HepG2 (cell line): Measurements from ENCODE around the gene LRP1B. TPM values are rescaled to one million over a fixed set of nuclear protein-coding genes. Genes with fewer than 3 reads are reported as not detected.

Source experiments
- ATAC-seq: fragments of 200-7000 bp; cut with Tn5 transposase; 3 replicates; pipeline ENCODE4 v1.9.1; 2020; ENCODE audit warnings: mild to moderate bottlenecking, moderate library complexity
- BruUV-seq: library from RNA; stranded (reverse); fragments of 400-500 nt; replicated peaks from 2 replicates; lab custom pipeline; 2021; lab: Mats Ljungman, UMichigan
- CTCF ChIA-PET: fragments of 300-600 bp; formaldehyde crosslinking; extraction: SDS; loops from one replicate; lab custom pipeline; 2021; ENCODE audit warnings: low total read pairs, inconsistent platforms, low intra/inter-chr PET ratio; lab: Yijun Ruan, JAX
- POLR2A ChIA-PET: fragments of 350-600 bp; sonication (Branson Sonifier 250); formaldehyde crosslinking; loops from one replicate; lab custom pipeline; 2020; ENCODE audit warnings: antibody characterized with exemption, inconsistent platforms; lab: Yijun Ruan, JAX
- DNase-seq: peaks from one replicate; pipeline ENCODE4 v3.0.0-alpha.2; 2015; ENCODE audit warnings: low spot score
- FAIRE-seq: peaks from 3 replicates; lab custom pipeline; 2011; peaks lifted over from hg19 to GRCh38; lab: Jason Lieb, UNC
- H2AFZ ChIP-seq: one replicate; pipeline ENCODE4 v1.6.1; 2011; ENCODE audit warnings: low read length, inconsistent platforms
- H3K27ac ChIP-seq: fragments of 300-600 bp; 3 replicates; pipeline ENCODE4 v1.8.0; 2011; ENCODE audit warnings: mixed run types, mild to moderate bottlenecking, mixed read lengths, low read length, inconsistent platforms; ENCODE audit not compliant: insufficient read depth; ENCODE audit errors: extremely low read length
- H3K27me3 ChIP-seq, 2 experiments: fragments of 200-600 bp in 1 of 2; 2 replicates in 1 of 2; 3 replicates in 1 of 2; pipeline versions ENCODE4 v1.6.0 to v1.8.0; 2011; ENCODE audit warnings: low read length in 2 of 2, mild to moderate bottlenecking in 2 of 2, moderate library complexity in 2 of 2, inconsistent platforms in 1 of 2; ENCODE audit not compliant: insufficient read depth in 2 of 2, control insufficient read depth in 1 of 2
- H3K36me3 ChIP-seq, 2 experiments: fragments of 200-600 bp in 1 of 2; replicated peaks in 1 of 2; 2 replicates in 1 of 2; 3 replicates in 1 of 2; pipeline versions ENCODE4 v1.5.1 to v1.8.0; 2011; ENCODE audit warnings: low read length in 2 of 2, inconsistent platforms in 1 of 2; ENCODE audit not compliant: insufficient read depth in 2 of 2, control insufficient read depth in 1 of 2
- H3K4me1 ChIP-seq: 2 replicates; pipeline ENCODE4 v1.5.1; 2012; ENCODE audit warnings: low read length, inconsistent platforms; ENCODE audit not compliant: insufficient read depth
- H3K4me2 ChIP-seq: 2 replicates; pipeline ENCODE4 v1.6.0; 2011; ENCODE audit warnings: low read depth, low read length, inconsistent platforms
- H3K4me3 ChIP-seq, 3 experiments: fragments of 200-600 bp in 1 of 3; sonication (generic), shearing (Covaris generic) in 1 of 3; replicated peaks in 1 of 3; 2 replicates each; pipeline ENCODE4 v1.5.1; 2011 to 2016; ENCODE audit warnings: low read length in 3 of 3, inconsistent platforms in 2 of 3, low read depth in 2 of 3, mild to moderate bottlenecking in 2 of 3, control low read depth in 1 of 3, mixed read lengths in 1 of 3; ENCODE audit not compliant: insufficient read depth in 1 of 3
- H3K79me2 ChIP-seq: one replicate; pipeline ENCODE4 v1.6.1; 2011; ENCODE audit warnings: low read length, inconsistent platforms; ENCODE audit not compliant: insufficient read depth
- H3K9ac ChIP-seq: 2 replicates; pipeline ENCODE4 v1.6.0; 2011; ENCODE audit warnings: mild to moderate bottlenecking, low read depth, low read length, inconsistent platforms; ENCODE audit not compliant: insufficient read depth
- H3K9me3 ChIP-seq: 2 replicates; pipeline ENCODE4 v1.5.1; 2012; ENCODE audit warnings: mild to moderate bottlenecking, low read length
- H4K20me1 ChIP-seq: 2 replicates; pipeline ENCODE4 v1.6.0; 2011; ENCODE audit warnings: inconsistent platforms, mild to moderate bottlenecking, low read length, moderate library complexity; ENCODE audit not compliant: insufficient read depth
- KAT8 ChIP-seq: IDR thresholded peaks from 2 replicates; pipeline ENCODE4 v1.6.1; 2016; ENCODE audit warnings: missing genetic modification reagents, missing compliant biosample characterization
- MAFF ChIP-seq: IDR thresholded peaks from 2 replicates; pipeline ENCODE4 v1.6.1; 2011; ENCODE audit warnings: low read depth, low read length, improper control_type of control experiment
- NFRKB ChIP-seq: fragments of 450-650 bp; IDR thresholded peaks from 2 replicates; pipeline ENCODE4 v1.6.1; 2017
- RXRB ChIP-seq: IDR thresholded peaks from 2 replicates; pipeline ENCODE4 v1.6.1; 2016; ENCODE audit warnings: borderline replicate concordance, missing genetic modification reagents, missing compliant biosample characterization
- SUZ12 ChIP-seq: fragments of 150-350 bp; IDR thresholded peaks from 2 replicates; pipeline ENCODE4 v1.6.1; 2014; ENCODE audit warnings: low read depth, low read length
- ZFYVE20 ChIP-seq: sonication (generic); formaldehyde crosslinking; IDR thresholded peaks from 2 replicates; pipeline ENCODE4 v1.8.0; 2023; ENCODE audit warnings: low read depth, mild to moderate bottlenecking, moderate library complexity, missing genetic modification reagents, borderline replicate concordance
- ZNF326 ChIP-seq: sonication (generic); formaldehyde crosslinking; IDR thresholded peaks from 2 replicates; pipeline ENCODE4 v1.4.0; 2020; ENCODE audit warnings: missing genetic modification reagents, borderline replicate concordance
- ZNF33A ChIP-seq: sonication (generic); formaldehyde crosslinking; IDR thresholded peaks from 2 replicates; pipeline ENCODE4 v1.5.1; 2020; ENCODE audit warnings: missing genetic modification reagents, mild to moderate bottlenecking, moderate library complexity, borderline replicate concordance
- ZNF768 ChIP-seq: sonication (generic); formaldehyde crosslinking; IDR thresholded peaks from 2 replicates; pipeline ENCODE4 v1.4.0; 2020; ENCODE audit warnings: missing genetic modification reagents
- ZSCAN29 ChIP-seq: sonication (generic); formaldehyde crosslinking; conservative IDR thresholded peaks from 2 replicates; pipeline ENCODE4 v1.4.0; 2020; ENCODE audit warnings: mild to moderate bottlenecking, missing genetic modification reagents
- WGBS: methylation state at CpG from one replicate; pipeline ENCODE4 v1.1.6; 2017; ENCODE audit warnings: low lambda C conversion rate; 5-methylcytosine and 5-hydroxymethylcytosine counted together
- in situ Hi-C: cut with HindIII; loops from 2 replicates; pipeline ENCODE4 v1.10.0; 2017; ENCODE audit warnings: low pct_unique_long_range_greater_than_20kb; ENCODE audit not compliant: extremely low pct_ligation_motif_present
- intact Hi-C: fragments of 100-400 bp; cut with micrococcal nuclease; formaldehyde crosslinking; loops from one replicate; pipeline ENCODE4 v1.10.0; 2022; ENCODE audit not compliant: unreplicated experiment
- polyA plus RNA-seq, 8 experiments: library from polyadenylated mRNA; depleted of rRNA in 3 of 8; stranded (reverse) in 7 of 8; unstranded in 1 of 8; fragments of >200 nt; fragmentation: Illumina TruSeq in 4 of 8; extraction: Trizol in 4 of 8; gene quantifications; 2 replicates each; pipeline versions ENCODE4 v1.2.1 to v1.2.3, GENCODE V29; 2011 to 2016; ENCODE audit warnings: low read depth in 4 of 8, missing spikeins in 1 of 8, mixed read lengths in 1 of 8; ENCODE audit not compliant: insufficient read depth in 1 of 8
- total RNA-seq, 5 experiments: library from RNA; depleted of rRNA; stranded (reverse); fragments of >200 nt; fragmentation: Illumina TruSeq; extraction: Trizol; gene quantifications; 2 replicates each; pipeline ENCODE4 v1.2.3, GENCODE V29; 2016; ENCODE audit warnings: low read depth in 1 of 5
- TF ChIP-seq, protein P1 (sequence below), 2 experiments: sonication (generic) in 1 of 2; formaldehyde crosslinking in 1 of 2; IDR thresholded peaks; 2 replicates each; pipeline versions ENCODE4 v1.4.0 to v1.6.1; 2016 to 2020; ENCODE audit warnings: borderline replicate concordance in 1 of 2, low read depth in 1 of 2, mild to moderate bottlenecking in 1 of 2, missing genetic modification reagents in 1 of 2
- TF ChIP-seq, protein P2 (sequence below): sonication (generic); formaldehyde crosslinking; IDR thresholded peaks from 2 replicates; pipeline ENCODE4 v1.4.0; 2020; ENCODE audit warnings: mild to moderate bottlenecking, missing genetic modification reagents
- TF ChIP-seq, protein P3 (sequence below): sonication (generic); formaldehyde crosslinking; IDR thresholded peaks from 2 replicates; pipeline ENCODE4 v1.4.0; 2020; ENCODE audit warnings: mild to moderate bottlenecking, missing genetic modification reagents, borderline replicate concordance
- TF ChIP-seq, protein P4 (sequence below): sonication (generic); formaldehyde crosslinking; IDR thresholded peaks from 2 replicates; pipeline ENCODE4 v1.4.0; 2020; ENCODE audit warnings: mild to moderate bottlenecking, missing genetic modification reagents
- TF ChIP-seq, protein P5 (sequence below): sonication (generic); formaldehyde crosslinking; IDR thresholded peaks from 2 replicates; pipeline ENCODE4 v1.8.0; 2023; ENCODE audit warnings: mild to moderate bottlenecking, missing genetic modification reagents

LRP1B gene
- total and polyA plus RNA-seq, 2 of the 13 experiments (the other 11 are each of a cell fraction or from before 2014, with no cell fraction given) = 0.04 TPM; not detected in 1

DNA sequence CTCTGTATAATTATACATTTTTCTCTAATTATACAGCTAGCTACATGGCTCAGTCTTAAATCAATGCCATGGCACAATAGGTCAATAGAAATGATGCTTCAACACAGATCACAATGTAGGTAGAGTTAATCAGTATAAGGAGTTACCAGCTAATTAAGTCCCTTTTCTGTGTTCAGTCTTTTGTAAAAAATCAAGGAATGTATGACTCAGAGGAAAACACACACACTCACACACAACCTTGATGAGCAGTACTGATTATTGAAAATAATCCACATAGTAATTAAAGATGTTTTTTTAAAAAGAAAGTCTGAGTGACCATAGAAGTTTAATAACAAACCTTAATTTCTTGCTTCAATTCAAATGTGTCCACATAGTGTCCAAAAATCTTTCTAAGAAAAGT lies 691.3 kb downstream of the LRP1B start (continued):
- TF ChIP-seq, protein P1, sequence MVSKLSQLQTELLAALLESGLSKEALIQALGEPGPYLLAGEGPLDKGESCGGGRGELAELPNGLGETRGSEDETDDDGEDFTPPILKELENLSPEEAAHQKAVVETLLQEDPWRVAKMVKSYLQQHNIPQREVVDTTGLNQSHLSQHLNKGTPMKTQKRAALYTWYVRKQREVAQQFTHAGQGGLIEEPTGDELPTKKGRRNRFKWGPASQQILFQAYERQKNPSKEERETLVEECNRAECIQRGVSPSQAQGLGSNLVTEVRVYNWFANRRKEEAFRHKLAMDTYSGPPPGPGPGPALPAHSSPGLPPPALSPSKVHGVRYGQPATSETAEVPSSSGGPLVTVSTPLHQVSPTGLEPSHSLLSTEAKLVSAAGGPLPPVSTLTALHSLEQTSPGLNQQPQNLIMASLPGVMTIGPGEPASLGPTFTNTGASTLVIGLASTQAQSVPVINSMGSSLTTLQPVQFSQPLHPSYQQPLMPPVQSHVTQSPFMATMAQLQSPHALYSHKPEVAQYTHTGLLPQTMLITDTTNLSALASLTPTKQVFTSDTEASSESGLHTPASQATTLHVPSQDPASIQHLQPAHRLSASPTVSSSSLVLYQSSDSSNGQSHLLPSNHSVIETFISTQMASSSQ (IDR thresholded peaks at IDR 0.05; ENCODE audit: low read depth) = no peak
- TF ChIP-seq, protein P1 (CRISPR knock-in tag; IDR thresholded peaks at IDR 0.05; ENCODE audit: borderline replicate concordance) = no peak
- no peak for TF ChIP-seq SUZ12
- TF ChIP-seq, protein P2, sequence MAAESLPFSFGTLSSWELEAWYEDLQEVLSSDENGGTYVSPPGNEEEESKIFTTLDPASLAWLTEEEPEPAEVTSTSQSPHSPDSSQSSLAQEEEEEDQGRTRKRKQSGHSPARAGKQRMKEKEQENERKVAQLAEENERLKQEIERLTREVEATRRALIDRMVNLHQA (CRISPR knock-in tag) = no peak
- TF ChIP-seq NFRKB = no peak
- TF ChIP-seq, all 625 proteins: peak for 0

DNA sequence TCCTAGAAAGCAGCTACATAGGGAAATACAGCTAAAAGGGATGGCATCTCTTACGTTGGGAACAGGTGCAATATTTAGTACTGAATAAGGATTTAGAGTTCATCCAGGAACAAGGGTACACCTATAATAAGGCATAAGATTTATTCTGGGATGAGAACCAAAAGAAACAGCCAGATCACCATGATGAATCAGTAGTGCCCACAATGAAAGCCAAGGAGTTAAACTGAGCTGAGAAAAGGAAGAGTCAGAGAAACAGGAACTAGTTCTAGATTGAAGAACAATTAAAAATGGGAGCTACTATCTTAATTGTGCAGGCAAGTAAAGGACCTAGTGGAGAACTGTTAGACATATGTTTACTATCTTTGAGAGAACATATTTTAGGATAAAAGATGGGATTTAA lies 692.3 kb downstream of the LRP1B start:
- no peak for FAIRE-seq
- Histone ChIP-seq H2AFZ (no peak overlapping the region), H3K4me2 (no peak overlapping the region), H3K27ac (no peak overlapping the region), H4K20me1 (no peaks in the 10 kb centered on the region), H3K79me2 (no peaks in the 10 kb centered on the region), H3K4me3 (no peak overlapping the region), H3K36me3 (no peaks in the 10 kb centered on the region), H3K9me3 (no peaks in the 10 kb centered on the region), H3K27me3 (no peaks in the 10 kb centered on the region), H3K9ac (no peak overlapping the region), H3K4me1 (no peaks in the 10 kb centered on the region)
- no peak for ATAC-seq
- ChIA-PET POLR2A (no interaction called here), CTCF (no interaction called here)
- DNase-seq = no peak
- WGBS = 2% methylated on average over 1 of the region's 1 CpG
- BruUV-seq = no TSS peak
- intact Hi-C loops (no loop called here), in situ Hi-C loops (no loop called here)
- TF ChIP-seq KAT8 (CRISPR knock-in tag) = no peak
- TF ChIP-seq ZNF768 (CRISPR knock-in tag) = no peak
- no peak for TF ChIP-seq ZNF33A (CRISPR knock-in tag)
- TF ChIP-seq ZFYVE20 (CRISPR knock-in tag) = no peak
- TF ChIP-seq RXRB (CRISPR knock-in tag) = no peak
- TF ChIP-seq ZNF326 (CRISPR knock-in tag) = no peak
- TF ChIP-seq, protein P3, sequence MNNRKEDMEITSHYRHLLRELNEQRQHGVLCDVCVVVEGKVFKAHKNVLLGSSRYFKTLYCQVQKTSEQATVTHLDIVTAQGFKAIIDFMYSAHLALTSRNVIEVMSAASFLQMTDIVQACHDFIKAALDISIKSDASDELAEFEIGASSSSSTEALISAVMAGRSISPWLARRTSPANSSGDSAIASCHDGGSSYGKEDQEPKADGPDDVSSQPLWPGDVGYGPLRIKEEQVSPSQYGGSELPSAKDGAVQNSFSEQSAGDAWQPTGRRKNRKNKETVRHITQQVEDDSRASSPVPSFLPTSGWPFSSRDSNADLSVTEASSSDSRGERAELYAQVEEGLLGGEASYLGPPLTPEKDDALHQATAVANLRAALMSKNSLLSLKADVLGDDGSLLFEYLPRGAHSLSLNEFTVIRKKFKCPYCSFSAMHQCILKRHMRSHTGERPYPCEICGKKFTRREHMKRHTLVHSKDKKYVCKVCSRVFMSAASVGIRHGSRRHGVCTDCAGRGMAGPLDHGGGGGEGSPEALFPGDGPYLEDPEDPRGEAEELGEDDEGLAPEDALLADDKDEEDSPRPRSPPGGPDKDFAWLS (CRISPR knock-in tag) = no peak
- no peak for TF ChIP-seq MAFF
- no peak for TF ChIP-seq ZSCAN29 (CRISPR knock-in tag)
- TF ChIP-seq, protein P4, sequence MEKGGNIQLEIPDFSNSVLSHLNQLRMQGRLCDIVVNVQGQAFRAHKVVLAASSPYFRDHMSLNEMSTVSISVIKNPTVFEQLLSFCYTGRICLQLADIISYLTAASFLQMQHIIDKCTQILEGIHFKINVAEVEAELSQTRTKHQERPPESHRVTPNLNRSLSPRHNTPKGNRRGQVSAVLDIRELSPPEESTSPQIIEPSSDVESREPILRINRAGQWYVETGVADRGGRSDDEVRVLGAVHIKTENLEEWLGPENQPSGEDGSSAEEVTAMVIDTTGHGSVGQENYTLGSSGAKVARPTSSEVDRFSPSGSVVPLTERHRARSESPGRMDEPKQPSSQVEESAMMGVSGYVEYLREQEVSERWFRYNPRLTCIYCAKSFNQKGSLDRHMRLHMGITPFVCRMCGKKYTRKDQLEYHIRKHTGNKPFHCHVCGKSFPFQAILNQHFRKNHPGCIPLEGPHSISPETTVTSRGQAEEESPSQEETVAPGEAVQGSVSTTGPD (CRISPR knock-in tag) = no peak
- TF ChIP-seq, protein P5, sequence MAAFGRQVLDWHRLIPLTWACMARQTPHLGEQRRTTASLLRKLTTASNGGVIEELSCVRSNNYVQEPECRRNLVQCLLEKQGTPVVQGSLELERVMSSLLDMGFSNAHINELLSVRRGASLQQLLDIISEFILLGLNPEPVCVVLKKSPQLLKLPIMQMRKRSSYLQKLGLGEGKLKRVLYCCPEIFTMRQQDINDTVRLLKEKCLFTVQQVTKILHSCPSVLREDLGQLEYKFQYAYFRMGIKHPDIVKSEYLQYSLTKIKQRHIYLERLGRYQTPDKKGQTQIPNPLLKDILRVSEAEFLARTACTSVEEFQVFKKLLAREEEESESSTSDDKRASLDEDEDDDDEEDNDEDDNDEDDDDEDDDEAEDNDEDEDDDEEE (CRISPR knock-in tag) = no peak
